HG03025 (cell line): ENCODE measurements around the gene KRTAP10-7.
"Not testable (repeated sequence)": the region's sequence is repeated elsewhere in the genome, so short reads cannot be mapped to it uniquely, and the experiment has no call there.

Source experiments
- ATAC-seq: cut with Tn5 transposase; IDR thresholded peaks from one replicate; pipeline ENCODE4 v1.9.1; 2021; ENCODE audit warnings: mild to moderate bottlenecking, moderate library complexity; ENCODE audit not compliant: unreplicated experiment, low FRiP score

The KRTAP10-7 gene

GRCh38 chr21:44600118-44600978 is at the start of gene KRTAP10-7:
TSS of gene KRTAP10-7 (plus strand) at chr21:44600597. CDS start at chr21:44600622, 25 bp downstream.
- ATAC-seq: not testable (repeated sequence)

- ATAC-seq: no peak
Observed at GRCh38 chr21:44550807-44551206, 49.6 kb upstream of the KRTAP10-7 start.

GRCh38 chr21:44551340-44551961 is 48.9 kb upstream of the KRTAP10-7 start, which contains the start of gene KRTAP10-2:
TSS of gene KRTAP10-2 (minus strand) at chr21:44551505. CDS start at chr21:44551458, 47 bp downstream.
- no peak for ATAC-seq

GRCh38 chr21:44552136-44552535 is 48.3 kb upstream of the KRTAP10-7 start:
- no peak for ATAC-seq

GRCh38 chr21:44552681-44553080 is 47.7 kb upstream of the KRTAP10-7 start:
- no peak for ATAC-seq

GRCh38 chr21:44555200-44555875 is 45.1 kb upstream of the KRTAP10-7 start:
- ATAC-seq: no peak

GRCh38 chr21:44556879-44557278 is 43.5 kb upstream of the KRTAP10-7 start:
- ATAC-seq: no peak

GRCh38 chr21:44557491-44558328 is 42.7 kb upstream of the KRTAP10-7 start:
- ATAC-seq: no peak

- ATAC-seq: not testable (repeated sequence)
Observed at GRCh38 chr21:44558329-44558675, 42.1 kb upstream of the KRTAP10-7 start.

GRCh38 chr21:44558695-44559094 is 41.7 kb upstream of the KRTAP10-7 start, which contains the start of gene KRTAP10-3:
TSS of gene KRTAP10-3 (minus strand) at chr21:44558795. CDS start at chr21:44558715, 80 bp downstream.
- ATAC-seq: no peak

- no peak for ATAC-seq
Observed at GRCh38 chr21:44564099-44564498, 36.3 kb upstream of the KRTAP10-7 start.

GRCh38 chr21:44564886-44565598 is 35.4 kb upstream of the KRTAP10-7 start:
- ATAC-seq: no peak

GRCh38 chr21:44566403-44566802 is 34.0 kb upstream of the KRTAP10-7 start:
- ATAC-seq: no peak

GRCh38 chr21:44567481-44568171 is 32.8 kb upstream of the KRTAP10-7 start:
- no peak for ATAC-seq

GRCh38 chr21:44568261-44568660 is 32.1 kb upstream of the KRTAP10-7 start:
- ATAC-seq: no peak

- ATAC-seq: no peak
Observed at GRCh38 chr21:44568667-44569556, 31.5 kb upstream of the KRTAP10-7 start.

GRCh38 chr21:44569861-44570517 is 30.4 kb upstream of the KRTAP10-7 start:
- no peak for ATAC-seq
